Transverse colon (tissue), 4 donors: ENCODE measurements around the gene ZBTB7C.

Experiments used
- EP300 ChIP-seq: sonication (generic); formaldehyde crosslinking; IDR thresholded peaks from one replicate; pipeline ENCODE4 v1.6.1; 2017; ENCODE audit warnings: antibody characterized with exemption, low read depth
- POLR2AphosphoS5 ChIP-seq, 3 donors: sonication (generic); formaldehyde crosslinking; IDR thresholded peaks; one replicate each; pipeline ENCODE4 v1.6.1; 2016; ENCODE audit warnings: antibody characterized with exemption in 3 of 3
- TF ChIP-seq, protein P1 (sequence below), 5 experiments: fragments of 200-600 bp in 3 of 5; fragments of 450-650 bp in 2 of 5; sonication (generic) in 3 of 5; IDR thresholded peaks; 1 replicate in 2 of 5; 2 replicates in 3 of 5; pipeline ENCODE4 v1.5.1; 2016 to 2017; ENCODE audit warnings: antibody characterized with exemption in 5 of 5, inconsistent platforms in 3 of 5, mild to moderate bottlenecking in 2 of 5, moderate library complexity in 1 of 5

DNA sequence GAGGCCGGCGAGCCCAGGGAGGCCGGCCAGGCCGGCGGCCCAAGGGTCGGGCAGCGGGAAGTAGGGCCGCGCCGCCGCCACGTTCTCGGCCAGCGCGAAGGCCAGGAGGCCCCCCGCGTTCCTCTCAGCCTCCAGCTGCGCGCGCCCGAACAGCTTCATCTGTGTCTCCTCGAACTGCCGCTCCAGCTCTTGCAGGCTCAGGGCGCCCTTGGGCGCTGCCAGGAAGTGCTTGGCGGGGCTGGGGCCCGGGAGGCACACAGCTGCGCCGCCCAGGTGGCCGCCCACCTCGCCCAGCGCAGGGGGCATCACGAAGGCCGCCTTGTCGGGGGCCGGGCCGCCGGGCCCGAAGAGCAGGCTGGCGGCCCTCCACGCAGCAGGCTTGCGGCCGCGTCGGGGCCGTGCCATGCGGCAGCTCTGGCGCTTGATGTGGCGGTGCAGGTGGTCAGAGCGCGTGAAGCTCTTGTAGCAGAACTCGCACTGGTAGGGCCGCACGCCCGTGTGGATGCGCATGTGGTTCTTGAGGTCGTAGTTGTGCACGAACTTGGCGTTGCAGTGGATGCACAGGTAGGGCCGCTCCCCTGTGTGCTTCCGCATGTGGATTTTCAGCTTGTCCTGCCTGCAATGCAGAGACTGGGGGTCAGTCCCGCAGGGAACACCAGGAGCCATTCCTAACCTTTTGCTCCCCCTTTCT, 379.7 kb downstream of the ZBTB7C start:
- TF ChIP-seq POLR2AphosphoS5 (IDR thresholded peaks at IDR 0.05) (no peak), EP300 (no peak)
- TF ChIP-seq, protein P1, sequence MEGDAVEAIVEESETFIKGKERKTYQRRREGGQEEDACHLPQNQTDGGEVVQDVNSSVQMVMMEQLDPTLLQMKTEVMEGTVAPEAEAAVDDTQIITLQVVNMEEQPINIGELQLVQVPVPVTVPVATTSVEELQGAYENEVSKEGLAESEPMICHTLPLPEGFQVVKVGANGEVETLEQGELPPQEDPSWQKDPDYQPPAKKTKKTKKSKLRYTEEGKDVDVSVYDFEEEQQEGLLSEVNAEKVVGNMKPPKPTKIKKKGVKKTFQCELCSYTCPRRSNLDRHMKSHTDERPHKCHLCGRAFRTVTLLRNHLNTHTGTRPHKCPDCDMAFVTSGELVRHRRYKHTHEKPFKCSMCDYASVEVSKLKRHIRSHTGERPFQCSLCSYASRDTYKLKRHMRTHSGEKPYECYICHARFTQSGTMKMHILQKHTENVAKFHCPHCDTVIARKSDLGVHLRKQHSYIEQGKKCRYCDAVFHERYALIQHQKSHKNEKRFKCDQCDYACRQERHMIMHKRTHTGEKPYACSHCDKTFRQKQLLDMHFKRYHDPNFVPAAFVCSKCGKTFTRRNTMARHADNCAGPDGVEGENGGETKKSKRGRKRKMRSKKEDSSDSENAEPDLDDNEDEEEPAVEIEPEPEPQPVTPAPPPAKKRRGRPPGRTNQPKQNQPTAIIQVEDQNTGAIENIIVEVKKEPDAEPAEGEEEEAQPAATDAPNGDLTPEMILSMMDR (IDR thresholded peaks at IDR 0.05), result no peak
